GM18508 (cell line): ENCODE results near the gene CNN2.
"Not testable (repeated sequence)": the region's sequence is repeated elsewhere in the genome, so short reads cannot be mapped to it uniquely, and the experiment has no call there.

Source experiments
- ATAC-seq: cut with Tn5 transposase; IDR thresholded peaks from one replicate; pipeline ENCODE4 v1.9.1; 2021; ENCODE audit warnings: moderate number of reproducible peaks; ENCODE audit not compliant: insufficient read depth, unreplicated experiment

Gene CNN2

DNA sequence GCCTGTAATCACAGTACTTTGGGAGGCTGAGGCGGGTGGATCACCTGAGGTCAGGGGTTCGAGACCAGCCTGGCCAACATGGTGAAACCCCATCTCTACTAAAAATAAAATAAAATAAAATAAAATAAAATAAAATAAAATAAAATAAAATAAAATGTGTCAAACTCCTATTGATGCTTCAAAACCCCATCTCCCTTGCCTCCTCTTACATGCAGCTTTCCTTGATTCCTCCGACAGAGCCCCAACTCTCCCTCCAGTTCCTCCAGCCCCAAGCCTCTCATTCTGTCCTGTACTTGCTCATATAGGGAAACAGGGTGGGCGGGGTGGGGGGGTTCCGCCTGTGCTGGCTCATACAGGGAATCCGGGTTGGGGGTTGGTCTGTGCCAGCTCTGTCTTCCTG, 1.3 kb upstream of the CNN2 start:
- ATAC-seq = not testable (repeated sequence)

DNA sequence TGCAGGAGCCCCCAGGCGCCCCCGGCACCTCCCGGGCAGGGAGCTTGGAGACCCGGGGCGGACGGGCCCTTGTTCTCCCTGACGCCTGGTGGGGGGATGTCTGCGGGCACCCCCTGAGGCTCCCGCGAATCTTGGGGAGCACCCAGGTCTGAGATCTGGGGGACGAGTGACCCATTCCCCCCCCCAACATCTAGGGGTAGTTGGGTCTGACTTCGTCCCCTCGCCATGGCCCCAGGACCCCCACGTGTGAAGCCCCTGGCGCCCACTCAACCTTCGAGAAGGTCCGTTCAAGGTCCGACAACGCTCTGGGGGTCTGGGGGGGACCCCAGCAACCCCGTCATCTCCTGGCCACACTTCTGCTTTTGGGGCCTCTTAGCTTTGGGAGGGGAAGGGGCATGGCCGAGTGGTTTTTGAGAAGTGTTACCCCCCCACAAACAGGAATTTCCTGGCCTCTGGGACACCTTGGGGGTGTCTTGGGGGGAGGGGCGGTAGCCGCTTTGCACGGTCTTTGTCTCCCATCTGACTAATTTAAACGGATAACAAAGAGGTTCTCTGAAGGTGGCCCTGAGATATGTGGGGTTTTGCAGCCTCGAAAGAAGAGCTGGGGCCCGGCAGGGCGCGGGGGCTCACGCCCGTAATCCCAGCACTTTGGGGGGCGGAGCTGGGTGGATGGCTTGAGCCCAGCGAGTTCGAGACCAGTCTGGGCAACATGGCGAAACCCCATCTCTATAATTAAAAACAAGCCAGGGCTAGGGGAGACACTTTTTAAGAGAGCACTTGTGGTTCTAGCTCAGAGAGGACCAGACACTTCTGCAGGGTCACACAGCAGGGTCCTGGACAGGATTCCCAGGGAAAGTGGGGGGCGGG, 608 bp downstream of the CNN2 start:
- ATAC-seq = no peak

DNA sequence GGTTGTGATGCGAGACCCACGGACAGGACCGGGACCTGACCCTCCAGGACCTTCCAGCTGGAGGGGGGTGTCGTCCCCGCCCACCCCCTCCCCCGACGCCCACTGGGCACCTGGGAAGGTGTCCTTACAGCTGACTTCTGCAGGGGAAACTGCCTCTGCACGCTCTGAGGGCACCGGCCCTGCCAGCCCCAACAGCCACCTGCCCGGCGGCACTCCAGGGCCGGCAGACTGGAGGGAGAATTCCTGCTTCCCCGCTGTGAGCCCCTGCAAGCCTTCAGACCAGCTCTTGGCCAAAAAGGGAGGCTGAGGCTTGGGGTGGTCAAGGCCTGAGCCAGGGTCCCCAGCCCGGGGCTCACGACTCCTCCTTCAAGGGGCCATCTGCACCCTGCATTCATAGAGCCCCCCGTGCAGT, 1.2 kb downstream of the CNN2 start:
- no peak for ATAC-seq

GRCh38 chr19:1028062-1028926, 1.9 kb downstream of the CNN2 start:
- no peak for ATAC-seq

DNA sequence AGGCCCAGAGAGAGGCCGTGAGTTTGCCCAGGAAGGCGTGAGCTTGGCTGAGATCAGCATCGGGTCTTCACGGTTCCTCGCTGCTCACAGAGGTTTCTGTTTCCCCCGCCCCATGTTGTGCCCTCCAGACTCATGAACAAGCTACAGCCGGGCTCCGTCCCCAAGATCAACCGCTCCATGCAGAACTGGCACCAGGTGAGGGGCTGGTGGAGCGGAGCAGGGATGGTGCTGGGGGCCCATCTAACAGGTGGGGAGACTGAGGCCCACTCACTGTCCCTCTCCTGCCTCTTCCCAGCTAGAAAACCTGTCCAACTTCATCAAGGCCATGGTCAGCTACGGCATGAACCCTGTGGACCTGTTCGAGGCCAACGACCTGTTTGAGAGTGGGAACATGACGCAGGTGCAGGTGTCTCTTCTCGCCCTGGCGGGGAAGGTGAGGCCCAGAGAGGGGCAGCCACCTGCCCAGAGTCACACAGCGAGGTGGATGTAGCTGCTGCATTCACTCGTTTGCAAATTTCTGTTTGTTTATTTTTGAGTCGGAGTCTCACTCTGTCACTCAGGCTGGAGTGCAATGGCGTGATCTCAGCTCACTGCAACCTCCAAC, 6.0 kb downstream of the CNN2 start:
- ATAC-seq = no peak

DNA sequence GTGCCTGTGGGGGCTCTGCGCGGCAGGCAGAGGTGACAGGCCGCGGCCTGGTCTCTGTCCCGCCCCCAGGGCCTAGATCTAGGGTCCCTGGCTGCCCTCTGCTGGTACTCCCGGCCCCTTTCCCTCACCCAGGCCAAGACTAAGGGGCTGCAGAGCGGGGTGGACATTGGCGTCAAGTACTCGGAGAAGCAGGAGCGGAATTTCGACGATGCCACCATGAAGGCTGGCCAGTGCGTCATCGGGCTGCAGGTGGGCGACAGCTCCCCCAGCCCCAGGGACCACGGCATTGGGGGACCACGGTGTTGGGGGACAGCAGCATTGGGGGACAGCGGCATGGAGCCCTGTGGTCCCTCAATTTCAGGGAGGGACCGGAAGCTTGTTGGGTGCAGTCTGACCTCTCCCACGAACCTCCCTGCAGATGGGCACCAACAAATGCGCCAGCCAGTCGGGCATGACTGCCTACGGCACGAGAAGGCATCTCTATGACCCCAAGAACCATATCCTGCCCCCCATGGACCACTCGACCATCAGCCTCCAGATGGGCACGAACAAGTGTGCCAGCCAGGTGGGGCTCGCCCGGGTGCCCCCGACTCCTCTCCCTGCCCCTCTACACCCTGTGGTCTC, 9.7 kb downstream of the CNN2 start:
- no peak for ATAC-seq

- ATAC-seq = no peak
Observed at GRCh38 chr19:1037621-1038064, 11.2 kb downstream of the CNN2 start.

- no peak for ATAC-seq
Observed at GRCh38 chr19:1038978-1039645, 12.7 kb downstream of the CNN2 start.

DNA sequence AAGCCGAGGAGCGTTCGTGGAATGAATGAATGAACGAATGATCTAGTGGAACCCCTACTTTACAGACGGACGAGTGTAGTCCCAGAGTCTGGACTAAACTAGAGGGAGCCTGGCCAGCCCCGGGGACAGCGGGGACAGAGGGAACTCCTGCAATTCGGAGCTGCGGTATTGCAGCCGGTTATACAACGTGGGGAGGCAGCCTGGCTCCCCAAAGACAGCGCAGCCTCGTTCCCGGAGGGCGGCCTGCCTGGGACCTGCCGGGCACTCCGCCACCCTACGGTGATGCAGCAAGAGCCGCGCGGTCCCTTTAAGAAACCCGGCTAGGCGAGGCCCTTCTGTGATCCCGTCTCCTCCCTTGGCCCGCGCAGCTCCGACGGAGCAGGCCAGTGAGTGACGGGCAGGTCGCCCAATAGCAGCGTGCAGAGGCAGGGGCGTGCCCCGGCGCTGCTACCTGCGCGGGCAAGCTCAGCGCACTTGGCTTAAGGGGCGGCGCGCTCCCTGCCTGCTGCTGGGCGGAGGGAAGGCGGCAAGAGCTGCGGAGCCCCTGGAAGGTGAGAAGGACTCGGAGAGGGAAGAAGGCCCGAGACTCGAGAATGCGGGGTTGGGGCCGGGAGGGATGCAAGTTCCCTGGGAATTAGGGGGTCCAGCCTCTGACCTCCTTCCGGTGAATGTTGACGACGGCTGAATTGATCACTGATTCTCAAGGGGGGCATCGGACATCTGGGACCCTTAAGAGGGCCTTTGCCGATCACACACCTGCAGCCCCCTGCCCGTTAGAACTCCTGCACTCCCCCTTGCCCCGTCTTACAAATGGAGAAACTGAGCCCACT, 13.5 kb downstream of the CNN2 start, which contains the start of gene ABCA7:
Gene ABCA7, plus strand, starts transcription at position 462 of the 830 bp plus-strand sequence. CDS start 1,255 bp downstream, outside the sequence.
- ATAC-seq = peak; percentile 45

- no peak for ATAC-seq
Observed at GRCh38 chr19:1040476-1041271, 14.3 kb downstream of the CNN2 start.

DNA sequence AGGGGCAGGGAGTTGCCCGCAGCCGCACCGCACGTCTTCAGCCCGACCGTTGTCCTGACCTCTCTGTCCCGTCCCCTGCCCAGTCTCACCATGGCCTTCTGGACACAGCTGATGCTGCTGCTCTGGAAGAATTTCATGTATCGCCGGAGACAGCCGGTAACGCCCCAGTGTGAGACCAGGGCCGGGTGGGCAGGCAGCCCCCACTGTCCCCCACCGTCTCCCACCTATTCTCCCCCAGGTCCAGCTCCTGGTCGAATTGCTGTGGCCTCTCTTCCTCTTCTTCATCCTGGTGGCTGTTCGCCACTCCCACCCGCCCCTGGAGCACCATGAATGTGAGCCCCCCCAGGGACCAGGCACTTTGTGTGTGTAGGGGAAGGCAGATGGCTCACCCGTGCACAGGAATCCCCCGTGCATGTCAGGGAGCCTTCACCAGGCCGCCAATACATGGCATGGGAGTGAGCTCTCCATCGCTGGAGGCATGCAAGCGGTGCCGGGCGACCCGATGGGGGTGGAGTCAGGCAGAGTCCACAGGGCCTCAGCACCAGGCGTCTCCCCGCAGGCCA, 14.9 kb downstream of the CNN2 start:
- no peak for ATAC-seq

DNA sequence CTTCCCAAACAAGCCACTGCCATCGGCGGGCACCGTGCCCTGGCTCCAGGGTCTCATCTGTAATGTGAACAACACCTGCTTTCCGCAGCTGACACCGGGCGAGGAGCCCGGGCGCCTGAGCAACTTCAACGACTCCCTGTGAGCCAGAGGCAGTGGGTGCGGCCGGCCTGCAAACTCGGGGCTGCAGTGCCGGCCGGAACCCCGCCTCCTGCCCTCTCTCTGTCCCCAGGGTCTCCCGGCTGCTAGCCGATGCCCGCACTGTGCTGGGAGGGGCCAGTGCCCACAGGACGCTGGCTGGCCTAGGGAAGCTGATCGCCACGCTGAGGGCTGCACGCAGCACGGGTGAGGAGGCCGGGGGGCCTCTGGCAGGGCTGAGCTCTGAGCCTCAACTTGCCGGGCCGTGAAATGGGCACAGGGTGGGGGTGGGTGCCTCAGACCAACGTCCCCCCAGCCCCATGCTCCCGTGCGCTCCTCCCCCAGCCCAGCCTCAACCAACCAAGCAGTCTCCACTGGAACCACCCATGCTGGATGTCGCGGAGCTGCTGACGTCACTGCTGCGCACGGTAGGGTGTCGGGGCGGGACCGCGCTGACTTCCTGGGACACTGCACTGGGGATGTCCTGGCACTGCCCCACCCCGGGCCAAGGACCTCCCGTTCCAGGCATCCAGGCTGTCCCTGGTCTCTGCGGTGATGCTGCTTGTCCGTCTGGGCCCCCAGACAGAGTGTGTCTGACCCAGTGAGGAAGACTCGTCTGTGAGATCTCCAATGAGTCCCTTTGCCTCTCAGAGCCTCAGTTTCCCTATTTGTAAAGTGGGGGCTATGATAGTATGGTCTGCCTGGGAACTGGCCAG, 15.7 kb downstream of the CNN2 start:
- no peak for ATAC-seq

DNA sequence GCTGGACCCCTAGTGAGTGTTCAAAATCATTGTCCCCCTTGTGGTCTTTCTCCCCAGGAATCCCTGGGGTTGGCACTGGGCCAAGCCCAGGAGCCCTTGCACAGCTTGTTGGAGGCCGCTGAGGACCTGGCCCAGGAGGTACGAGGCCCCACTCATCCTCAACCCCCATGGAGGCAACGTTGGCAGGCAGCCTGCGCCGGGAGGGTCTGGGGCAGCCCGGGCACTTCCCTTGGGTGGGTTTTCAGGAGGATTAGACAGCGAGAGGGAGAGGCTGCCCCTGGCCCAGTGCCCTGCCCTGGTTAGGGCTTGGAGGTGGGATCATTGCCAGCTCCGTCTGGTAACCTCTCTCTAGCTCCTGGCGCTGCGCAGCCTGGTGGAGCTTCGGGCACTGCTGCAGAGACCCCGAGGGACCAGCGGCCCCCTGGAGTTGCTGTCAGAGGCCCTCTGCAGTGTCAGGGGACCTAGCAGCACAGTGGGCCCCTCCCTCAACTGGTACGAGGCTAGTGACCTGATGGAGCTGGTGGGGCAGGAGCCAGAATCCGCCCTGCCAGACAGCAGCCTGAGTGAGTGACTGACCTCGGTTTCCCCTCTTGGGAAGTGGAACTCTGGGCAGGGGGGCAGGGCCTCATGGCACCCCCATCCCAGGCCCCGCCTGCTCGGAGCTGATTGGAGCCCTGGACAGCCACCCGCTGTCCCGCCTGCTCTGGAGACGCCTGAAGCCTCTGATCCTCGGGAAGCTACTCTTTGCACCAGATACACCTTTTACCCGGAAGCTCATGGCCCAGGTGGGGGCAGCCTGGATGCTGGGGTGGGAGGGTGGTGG, 16.5 kb downstream of the CNN2 start:
- no peak for ATAC-seq

- no peak for ATAC-seq
Observed at GRCh38 chr19:1045247-1045603, 18.8 kb downstream of the CNN2 start.

DNA sequence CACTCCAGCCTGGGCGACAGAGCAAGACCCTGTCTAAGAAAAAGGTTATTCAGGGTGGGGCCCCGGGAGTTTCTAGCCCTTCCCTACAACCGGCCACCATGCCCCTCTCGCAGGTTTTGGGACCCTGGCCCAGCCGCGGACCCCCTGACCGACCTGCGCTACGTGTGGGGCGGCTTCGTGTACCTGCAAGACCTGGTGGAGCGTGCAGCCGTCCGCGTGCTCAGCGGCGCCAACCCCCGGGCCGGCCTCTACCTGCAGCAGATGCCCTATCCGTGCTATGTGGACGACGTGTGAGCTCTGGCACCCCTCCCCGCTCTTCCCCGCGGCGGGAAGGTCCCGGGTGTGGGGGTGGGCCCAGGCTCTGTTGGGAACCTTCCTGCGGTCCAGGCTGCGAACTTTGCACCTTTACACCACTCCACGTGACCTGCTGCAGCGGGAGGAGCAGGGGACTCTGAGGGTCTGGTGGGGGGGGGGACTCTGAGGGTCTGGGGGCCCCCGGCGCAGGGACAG, 19.8 kb downstream of the CNN2 start:
- no peak for ATAC-seq
